ENCODE measurements around the gene DOCK4.

DOCK4 gene

GRCh38 chr7:111872450-111873325 is 333.5 kb downstream of the DOCK4 start:
- no peak for DNase-seq

DNA sequence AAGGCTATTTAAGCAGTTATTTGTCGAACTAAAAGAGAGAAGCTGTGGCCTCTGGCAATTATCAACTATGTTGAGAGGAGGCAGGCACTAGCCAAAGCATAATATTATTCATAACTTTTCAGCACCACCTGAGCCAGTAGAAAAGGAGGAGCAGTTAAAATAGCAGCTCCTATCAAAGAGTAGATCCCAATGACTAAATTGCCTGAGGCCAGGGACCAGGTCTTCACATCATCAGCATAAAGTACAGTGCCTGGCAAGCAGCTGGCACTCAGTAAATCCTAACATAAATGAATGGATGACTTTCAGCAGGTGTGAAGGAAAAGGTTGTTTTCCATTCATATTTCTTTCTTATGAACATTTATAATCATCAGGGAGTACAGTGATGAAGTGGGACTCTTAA is 334.9 kb downstream of the DOCK4 start:
- DNase-seq: no peak

- DNase-seq: no peak
Observed at GRCh38 chr7:111869280-111869679, 336.9 kb downstream of the DOCK4 start.

- DNase-seq: no peak
Observed at GRCh38 chr7:111867348-111867931, 338.8 kb downstream of the DOCK4 start.

DNA sequence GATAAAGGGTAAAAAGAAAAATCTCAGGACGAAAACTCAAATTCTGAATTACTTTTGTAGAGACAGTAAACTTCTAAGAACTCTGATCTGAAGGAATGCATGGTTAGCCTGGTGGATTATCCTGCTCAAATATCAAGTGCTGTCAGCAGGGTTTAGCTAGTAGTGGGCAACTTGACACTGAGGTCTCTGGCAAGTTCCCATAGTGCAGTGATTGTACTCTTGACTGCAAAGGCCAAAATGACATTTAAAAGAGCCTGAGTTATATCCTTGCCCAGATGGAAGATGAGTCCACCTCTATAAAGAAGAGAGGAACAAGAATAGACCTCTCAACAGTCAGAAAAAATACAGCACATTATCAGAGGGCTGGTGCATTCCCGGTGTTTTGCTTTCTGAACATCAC is 339.4 kb downstream of the DOCK4 start:
- DNase-seq: no peak

DNA sequence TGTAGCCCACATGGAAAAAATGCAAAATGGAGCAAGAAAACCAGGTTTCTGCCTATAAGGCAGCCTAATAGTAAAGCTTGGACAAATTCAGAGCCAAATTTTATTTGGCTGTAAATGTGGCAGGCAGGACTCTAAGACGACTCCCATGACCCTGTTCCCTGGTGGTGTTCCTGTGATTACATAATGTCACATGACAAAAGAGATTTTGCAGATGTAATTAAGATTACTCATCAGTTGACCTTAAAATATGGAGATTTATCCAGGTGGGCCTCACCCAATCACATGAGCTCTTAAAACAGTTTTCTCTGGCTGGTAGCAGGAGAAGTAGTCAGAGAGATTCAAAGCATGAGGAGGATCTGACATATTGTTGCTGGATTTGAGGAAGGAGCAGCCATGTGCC is 340.8 kb downstream of the DOCK4 start:
- DNase-seq: no peak

GRCh38 chr7:111864291-111864976 is 341.8 kb downstream of the DOCK4 start:
- no peak for DNase-seq

GRCh38 chr7:111863269-111863668 is 342.9 kb downstream of the DOCK4 start:
- no peak for DNase-seq

DNA sequence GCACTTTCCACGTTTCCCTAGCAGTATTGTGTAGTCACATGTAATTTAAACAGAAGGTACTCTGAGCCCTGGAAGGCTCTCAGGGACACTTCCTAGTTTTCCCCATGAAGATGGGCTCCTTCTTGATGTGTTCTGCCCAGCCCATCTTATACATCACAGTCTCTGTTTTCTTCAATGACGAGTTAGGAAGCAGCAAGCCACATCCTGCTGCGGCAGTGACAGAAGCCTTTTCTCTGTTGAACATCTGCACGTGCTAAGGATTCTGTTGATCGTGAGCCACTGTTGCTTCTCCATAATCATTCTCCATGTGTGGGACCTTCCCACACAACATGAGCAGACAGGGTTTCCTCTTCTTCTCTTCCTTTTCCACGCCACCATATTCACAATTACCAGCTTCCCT is 346.0 kb downstream of the DOCK4 start:
- DNase-seq: no peak

- no peak for DNase-seq
Observed at GRCh38 chr7:111858331-111858730, 347.9 kb downstream of the DOCK4 start.

DNA sequence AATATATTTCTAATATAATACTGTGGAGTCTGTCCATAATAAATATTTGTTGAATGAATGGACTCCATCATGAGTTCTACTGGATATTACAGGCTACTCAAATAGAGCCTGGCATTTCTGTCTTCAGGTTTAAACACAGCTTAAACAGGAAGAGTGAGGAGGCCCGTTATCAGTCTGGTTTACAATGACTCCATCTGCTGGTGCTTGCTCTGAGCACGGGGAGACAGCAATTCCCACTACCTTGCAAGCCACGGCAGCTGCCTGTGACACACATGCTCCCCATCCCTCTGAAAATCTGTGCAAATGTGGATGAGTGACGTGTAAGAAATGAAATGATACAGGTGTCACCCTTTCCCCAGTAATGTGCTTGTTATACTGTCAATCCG is 350.4 kb downstream of the DOCK4 start:
- DNase-seq: no peak

DNA sequence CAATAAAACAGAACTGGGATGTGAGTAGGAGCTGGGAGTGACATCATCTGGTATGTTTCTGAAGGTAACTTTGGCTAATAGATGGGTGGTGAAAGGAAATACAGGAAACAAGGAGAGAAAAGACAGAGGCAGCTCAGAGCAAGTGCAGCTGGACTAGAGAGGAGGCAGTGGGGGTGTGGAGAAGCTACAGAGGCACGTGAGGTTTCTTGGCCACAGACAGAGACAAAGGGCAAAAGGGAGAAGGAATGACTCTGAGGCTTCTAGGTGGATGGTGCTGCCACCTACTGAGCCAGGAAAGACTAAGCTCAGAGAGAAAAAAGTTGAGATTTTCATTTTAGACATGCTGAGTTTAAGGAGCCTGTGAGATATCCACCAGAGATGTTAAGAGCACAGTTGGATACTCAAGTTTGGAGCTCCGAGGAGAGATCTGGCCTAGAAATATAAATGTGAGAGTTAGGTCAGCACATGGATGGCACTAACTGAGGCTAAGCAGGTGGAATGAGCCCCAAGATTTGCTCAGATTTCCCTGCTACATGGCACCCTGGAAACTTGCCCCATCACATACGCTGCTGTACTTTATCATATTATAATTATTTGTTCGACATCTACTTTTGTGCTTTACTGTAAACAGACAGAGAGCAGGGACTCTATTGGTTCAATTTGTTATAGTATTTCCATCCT is 350.9 kb downstream of the DOCK4 start:
- no peak for DNase-seq

- DNase-seq: no peak
Observed at GRCh38 chr7:111853201-111853990, 352.8 kb downstream of the DOCK4 start.

DNA sequence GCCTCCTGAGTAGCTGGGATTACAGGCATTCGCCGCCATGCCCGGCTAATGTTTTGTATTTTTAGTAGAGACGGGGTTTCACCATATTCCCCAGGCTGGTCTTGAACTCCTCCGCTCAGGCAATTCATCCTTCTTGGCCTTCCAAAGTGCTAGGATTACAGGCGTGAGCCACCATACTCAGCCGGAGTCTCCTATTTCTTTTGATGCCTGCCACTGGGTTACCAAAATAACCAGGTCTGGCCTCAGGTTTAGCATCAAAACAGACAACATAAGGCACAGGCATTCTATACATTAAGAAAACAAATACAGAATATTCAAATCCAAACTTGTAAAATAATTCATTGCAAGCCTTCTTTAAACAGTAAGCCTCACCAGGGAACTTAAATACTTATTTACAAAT is 354.1 kb downstream of the DOCK4 start:
- DNase-seq: no peak

DNA sequence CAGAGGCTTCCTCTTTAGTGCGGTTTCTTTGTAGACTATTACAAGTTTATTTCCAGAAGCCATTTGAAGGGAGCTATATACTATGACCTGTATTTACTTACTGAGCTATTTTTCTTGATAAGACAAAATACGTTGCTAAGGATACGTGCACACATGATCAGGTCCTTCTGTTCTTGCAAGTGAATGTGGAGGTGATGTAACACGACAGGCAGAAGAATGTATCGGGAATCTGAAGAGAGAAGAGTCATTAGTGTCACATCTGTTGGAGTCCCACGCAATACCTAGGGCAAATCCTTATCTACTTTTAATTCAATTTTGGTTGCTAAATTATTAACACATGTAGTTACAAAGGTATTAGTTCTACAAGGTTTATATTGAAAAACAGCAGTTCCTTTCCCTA is 359.3 kb downstream of the DOCK4 start:
- DNase-seq: no peak

DNA sequence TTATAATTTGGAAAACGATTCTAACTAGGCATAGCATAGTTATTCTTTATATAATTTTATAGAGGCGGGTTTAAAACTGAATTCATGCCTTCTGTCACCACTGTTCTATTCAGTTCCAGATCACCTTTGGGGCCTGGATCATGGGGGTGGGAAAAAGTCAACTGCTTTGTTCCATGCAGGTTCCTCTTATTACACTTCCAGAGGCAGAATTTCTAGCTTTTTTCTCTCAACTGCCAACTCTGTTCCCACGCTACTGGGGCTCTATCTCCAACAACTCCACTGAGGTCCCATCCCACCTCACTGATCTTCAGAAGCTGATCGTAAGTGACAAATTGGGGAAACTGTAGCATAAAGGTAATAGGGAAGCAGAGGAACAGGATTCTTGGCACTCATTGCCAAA is 360.3 kb downstream of the DOCK4 start:
- DNase-seq: no peak

- DNase-seq: no peak
Observed at GRCh38 chr7:111844904-111845671, 361.1 kb downstream of the DOCK4 start.

DNA sequence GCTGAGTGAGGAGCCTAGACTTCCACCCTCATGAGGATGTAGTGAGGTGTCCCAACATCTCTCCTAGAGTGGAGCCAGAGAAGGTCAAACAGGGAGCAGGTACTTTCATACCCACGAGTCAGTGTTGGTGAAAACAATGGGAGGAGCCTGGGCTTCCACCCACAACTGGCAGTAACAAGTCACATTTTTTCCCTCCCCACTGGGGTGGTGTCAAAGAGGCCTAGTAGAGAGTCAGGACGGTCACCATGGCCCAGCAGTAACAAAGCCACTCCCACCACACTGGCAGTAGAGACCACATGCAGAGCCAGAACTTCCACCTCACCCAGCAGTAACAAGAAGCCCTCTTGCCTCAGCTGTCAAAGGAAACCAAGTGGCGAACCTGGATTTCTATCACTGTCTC is 363.7 kb downstream of the DOCK4 start:
- no peak for DNase-seq

- DNase-seq: no peak
Observed at GRCh38 chr7:111841596-111842205, 364.5 kb downstream of the DOCK4 start.

GRCh38 chr7:111840528-111840927 is 365.7 kb downstream of the DOCK4 start:
- no peak for DNase-seq

DNA sequence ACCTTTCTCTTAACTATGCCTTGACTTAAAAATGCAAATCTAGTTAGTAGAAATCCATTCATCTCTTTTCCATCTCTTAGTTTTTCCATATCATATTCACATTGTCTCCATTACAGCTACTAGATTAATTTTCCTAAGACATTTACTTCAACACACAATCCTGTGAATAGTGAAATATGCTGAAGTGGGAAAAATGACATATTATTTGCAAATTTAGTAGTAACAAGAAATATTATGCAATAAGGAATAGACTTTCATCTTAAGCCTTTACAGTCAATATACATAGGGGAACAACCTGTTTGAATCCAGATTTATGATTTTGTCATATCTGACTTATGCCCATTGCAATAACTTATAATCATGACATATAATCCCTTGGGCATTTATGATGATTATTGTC is 366.9 kb downstream of the DOCK4 start:
- no peak for DNase-seq
